GM19395 (cell line): ENCODE results near the gene SH2D4B.
"Not testable (repeated sequence)": the region's sequence is repeated elsewhere in the genome, so short reads cannot be mapped to it uniquely, and the experiment has no call there.

Source experiments
- ATAC-seq: cut with Tn5 transposase; IDR thresholded peaks from one replicate; pipeline ENCODE4 v1.9.1; 2021; ENCODE audit warnings: mild to moderate bottlenecking, moderate library complexity; ENCODE audit not compliant: unreplicated experiment

The SH2D4B gene

GRCh38 chr10:80542053-80542452 lies 4.4 kb downstream of the SH2D4B start:
- no peak for ATAC-seq

- ATAC-seq = no peak
These were observed 5.1 kb downstream of the SH2D4B start for GRCh38 chr10:80542652-80543318.

GRCh38 chr10:80543319-80543672 lies 5.6 kb downstream of the SH2D4B start:
- not testable (repeated sequence) for ATAC-seq

GRCh38 chr10:80544316-80544953 lies 6.7 kb downstream of the SH2D4B start:
- no peak for ATAC-seq

- ATAC-seq = no peak
These were observed 7.7 kb downstream of the SH2D4B start for GRCh38 chr10:80545258-80545881.

- no peak for ATAC-seq
These were observed 14.5 kb downstream of the SH2D4B start for GRCh38 chr10:80552151-80552646.

GRCh38 chr10:80553436-80553835 lies 15.7 kb downstream of the SH2D4B start:
- no peak for ATAC-seq

GRCh38 chr10:80554050-80554449 lies 16.3 kb downstream of the SH2D4B start:
- no peak for ATAC-seq

GRCh38 chr10:80555415-80555814 lies 17.7 kb downstream of the SH2D4B start:
- no peak for ATAC-seq

GRCh38 chr10:80561950-80562349 lies 24.2 kb downstream of the SH2D4B start:
- ATAC-seq = no peak

GRCh38 chr10:80567292-80567691 lies 29.6 kb downstream of the SH2D4B start:
- no peak for ATAC-seq

GRCh38 chr10:80569131-80569895 lies 31.6 kb downstream of the SH2D4B start:
- no peak for ATAC-seq

GRCh38 chr10:80571352-80571751 lies 33.6 kb downstream of the SH2D4B start:
- ATAC-seq = no peak

GRCh38 chr10:80579181-80579763 lies 41.6 kb downstream of the SH2D4B start:
- no peak for ATAC-seq

- no peak for ATAC-seq
These were observed 42.3 kb downstream of the SH2D4B start for GRCh38 chr10:80579849-80580637.

- no peak for ATAC-seq
These were observed 43.2 kb downstream of the SH2D4B start for GRCh38 chr10:80580638-80581468.

GRCh38 chr10:80581469-80581835 lies 43.8 kb downstream of the SH2D4B start:
- ATAC-seq = no peak

- no peak for ATAC-seq
These were observed 44.7 kb downstream of the SH2D4B start for GRCh38 chr10:80582286-80582960.

- no peak for ATAC-seq
These were observed 46.0 kb downstream of the SH2D4B start for GRCh38 chr10:80583685-80584084.
